NOMO-1 treated with DMSO at 0.1 percent for 48 hours (cell line): ENCODE measurements around the gene CARF.

Experiments
- DNase-seq: peaks from one replicate; lab custom pipeline; 2025; ENCODE audit not compliant: unreplicated experiment; lab: John Stamatoyannopoulos, UW

Gene CARF

GRCh38 chr2:203018181-203018580 is 106.1 kb downstream of the CARF start:
- no peak for DNase-seq

- DNase-seq: no peak
Measured at GRCh38 chr2:203019142-203019541, 107.1 kb downstream of the CARF start.

GRCh38 chr2:203021991-203022390 is 109.9 kb downstream of the CARF start:
- no peak for DNase-seq

- no peak for DNase-seq
Measured at GRCh38 chr2:203022751-203023150, 110.7 kb downstream of the CARF start.

GRCh38 chr2:203025592-203025991 is 113.5 kb downstream of the CARF start:
- no peak for DNase-seq

- DNase-seq: no peak
Measured at GRCh38 chr2:203030545-203030944, 118.5 kb downstream of the CARF start.

GRCh38 chr2:203030991-203031390 is 118.9 kb downstream of the CARF start:
- DNase-seq: no peak

- no peak for DNase-seq
Measured at GRCh38 chr2:203033395-203033794, 121.3 kb downstream of the CARF start.

- no peak for DNase-seq
Measured at GRCh38 chr2:203035879-203036470, 123.9 kb downstream of the CARF start.
